ENCODE measurements around the gene ZCCHC9.
A peak's percentile ranks its signal among the peaks of the same experiment; 100 is the strongest.

The ZCCHC9 gene

GRCh38 chr5:81308836-81309235 is 7.4 kb downstream of the ZCCHC9 start:
- H3K4me3 ChIP-seq (replicated peaks; ENCODE audit: low read depth, low read length): no peak overlapping the region
- TF ChIP-seq, protein P1, sequence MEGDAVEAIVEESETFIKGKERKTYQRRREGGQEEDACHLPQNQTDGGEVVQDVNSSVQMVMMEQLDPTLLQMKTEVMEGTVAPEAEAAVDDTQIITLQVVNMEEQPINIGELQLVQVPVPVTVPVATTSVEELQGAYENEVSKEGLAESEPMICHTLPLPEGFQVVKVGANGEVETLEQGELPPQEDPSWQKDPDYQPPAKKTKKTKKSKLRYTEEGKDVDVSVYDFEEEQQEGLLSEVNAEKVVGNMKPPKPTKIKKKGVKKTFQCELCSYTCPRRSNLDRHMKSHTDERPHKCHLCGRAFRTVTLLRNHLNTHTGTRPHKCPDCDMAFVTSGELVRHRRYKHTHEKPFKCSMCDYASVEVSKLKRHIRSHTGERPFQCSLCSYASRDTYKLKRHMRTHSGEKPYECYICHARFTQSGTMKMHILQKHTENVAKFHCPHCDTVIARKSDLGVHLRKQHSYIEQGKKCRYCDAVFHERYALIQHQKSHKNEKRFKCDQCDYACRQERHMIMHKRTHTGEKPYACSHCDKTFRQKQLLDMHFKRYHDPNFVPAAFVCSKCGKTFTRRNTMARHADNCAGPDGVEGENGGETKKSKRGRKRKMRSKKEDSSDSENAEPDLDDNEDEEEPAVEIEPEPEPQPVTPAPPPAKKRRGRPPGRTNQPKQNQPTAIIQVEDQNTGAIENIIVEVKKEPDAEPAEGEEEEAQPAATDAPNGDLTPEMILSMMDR (IDR thresholded peaks at IDR 0.05; ENCODE audit: low read length, missing control alignments): no peak
- DNase-seq (ENCODE audit: low read depth): no peak

DNA sequence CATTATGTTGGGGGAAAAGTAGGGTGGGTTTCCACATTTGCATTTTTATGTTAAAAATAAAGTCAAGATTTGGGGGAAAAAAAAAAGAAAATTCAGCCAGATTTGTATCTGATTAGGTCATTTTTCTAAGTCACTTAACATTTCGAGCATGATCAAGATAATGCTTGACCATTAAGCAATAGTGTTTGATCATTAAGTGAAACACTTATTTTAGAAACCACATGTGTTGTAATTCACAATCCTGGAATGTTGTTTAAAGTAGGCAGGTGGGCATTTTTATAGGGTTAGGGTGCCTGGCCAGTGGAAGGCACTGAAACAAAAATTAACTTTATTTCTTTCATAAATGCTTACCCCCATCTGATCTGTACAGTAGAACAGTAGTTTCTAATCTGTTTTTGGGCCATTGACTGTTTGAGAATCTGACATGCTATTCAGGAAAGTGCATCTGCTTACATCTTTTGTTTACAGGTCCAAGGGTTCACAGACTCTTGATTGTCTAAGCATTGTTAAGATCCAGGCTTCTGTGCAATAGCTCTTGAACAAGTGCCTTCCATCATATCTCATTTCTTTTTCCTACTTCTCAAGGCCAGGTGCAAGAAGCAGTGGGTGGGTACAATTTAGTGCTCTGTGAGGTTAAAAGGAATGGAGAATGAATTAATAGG is 9.1 kb downstream of the ZCCHC9 start:
- no peak overlapping the region for H3K4me3 ChIP-seq (replicated peaks; ENCODE audit: low read depth, low read length)
- TF ChIP-seq, protein P1 (IDR thresholded peaks at IDR 0.05; ENCODE audit: low read length, missing control alignments): no peak
- no peak for DNase-seq (ENCODE audit: low read depth)

DNA sequence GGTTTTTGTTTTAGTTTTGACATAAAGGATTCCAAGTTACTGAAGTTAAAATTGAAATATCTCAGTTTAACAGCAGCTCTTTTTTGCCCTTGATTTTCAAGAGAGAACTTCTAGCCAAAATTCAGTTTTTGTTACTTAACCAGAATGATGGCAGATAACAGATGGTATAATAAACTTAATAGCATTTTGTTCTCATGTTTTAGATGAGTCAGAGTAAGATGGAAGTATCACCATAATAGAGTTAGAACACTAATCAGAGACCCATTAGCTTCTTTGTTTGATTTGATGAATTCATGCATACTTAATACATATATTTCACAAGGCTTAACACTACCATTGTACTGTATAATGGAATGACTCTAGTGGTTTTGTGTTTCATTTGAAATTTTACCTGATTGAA is 11.9 kb downstream of the ZCCHC9 start:
- DNase-seq (ENCODE audit: low read depth): no peak
- H3K4me3 ChIP-seq (replicated peaks; ENCODE audit: low read depth, low read length): no peak overlapping the region
- TF ChIP-seq, protein P1 (IDR thresholded peaks at IDR 0.05; ENCODE audit: low read length, missing control alignments): no peak

- no peak overlapping the region for H3K4me3 ChIP-seq (replicated peaks; ENCODE audit: low read depth, low read length)
- TF ChIP-seq, protein P1 (IDR thresholded peaks at IDR 0.05; ENCODE audit: low read length, missing control alignments): no peak
- DNase-seq (ENCODE audit: low read depth): no peak
Measured at GRCh38 chr5:81313686-81314085, 12.3 kb downstream of the ZCCHC9 start.

DNA sequence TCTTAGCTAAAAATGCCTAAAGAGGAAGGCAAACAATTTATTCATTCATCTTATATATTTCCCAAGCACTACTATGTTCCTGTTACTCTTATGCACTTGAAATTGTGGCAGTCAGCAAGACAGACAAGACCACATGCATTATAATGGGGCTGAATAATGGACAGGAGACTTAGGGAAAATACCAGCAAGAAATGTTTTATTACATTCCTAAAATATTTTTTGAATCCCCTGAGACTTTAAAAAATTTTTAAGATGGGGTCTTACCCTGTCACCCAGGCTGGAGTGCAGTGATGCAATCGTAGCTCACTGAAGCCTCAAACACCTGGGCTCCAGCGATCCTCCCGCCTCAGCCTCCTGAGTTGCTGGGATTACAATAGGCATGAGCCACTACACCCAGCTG is 13.2 kb downstream of the ZCCHC9 start:
- TF ChIP-seq, protein P1 (IDR thresholded peaks at IDR 0.05; ENCODE audit: low read length, missing control alignments): no peak
- DNase-seq (ENCODE audit: low read depth): no peak
- H3K4me3 ChIP-seq (replicated peaks; ENCODE audit: low read depth, low read length): no peak overlapping the region

GRCh38 chr5:81315336-81315735 is 13.9 kb downstream of the ZCCHC9 start:
- peak; percentile 50 for DNase-seq (ENCODE audit: low read depth)
- H3K4me3 ChIP-seq (replicated peaks; ENCODE audit: low read depth, low read length): no peak overlapping the region
- TF ChIP-seq, protein P1 (IDR thresholded peaks at IDR 0.05; ENCODE audit: low read length, missing control alignments): no peak

DNA sequence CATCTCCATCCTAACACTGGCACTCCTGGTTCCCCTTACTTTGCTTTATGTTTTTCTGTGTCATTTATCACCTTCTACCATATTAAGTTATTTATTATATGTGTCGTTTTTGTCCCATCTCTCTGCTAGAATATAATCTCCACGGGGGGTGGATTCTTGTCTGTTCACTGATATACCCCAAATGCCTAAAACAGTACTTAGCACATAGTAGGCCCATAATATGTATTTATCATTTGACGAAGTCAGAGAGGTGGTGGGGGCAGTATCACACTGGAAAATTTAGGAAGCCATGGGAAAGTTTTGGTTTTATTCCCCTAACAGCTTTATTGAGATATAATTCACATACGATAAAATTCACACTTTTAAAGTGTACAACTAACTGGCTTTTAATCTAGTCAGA is 14.4 kb downstream of the ZCCHC9 start:
- TF ChIP-seq, protein P1 (IDR thresholded peaks at IDR 0.05; ENCODE audit: low read length, missing control alignments): no peak
- H3K4me3 ChIP-seq (replicated peaks; ENCODE audit: low read depth, low read length): no peak overlapping the region
- DNase-seq (ENCODE audit: low read depth): no peak

Data from fibroblast of pulmonary artery (primary cell).